Spinal cord (tissue), 10 donors: ENCODE measurements around the gene DHX57. TPM values are rescaled to one million over a fixed set of nuclear protein-coding genes. Genes with fewer than 3 reads are reported as not detected.
"Not testable (repeated sequence)": the region's sequence is repeated elsewhere in the genome, so short reads cannot be mapped to it uniquely, and the experiment has no call there.

Source experiments
- DNase-seq, 6 donors: peaks; one replicate each; pipeline versions ENCODE4 v3.0.0 to v3.0.0-alpha.2; 2013 to 2015; ENCODE audit warnings: low spot score in 6 of 6, low read depth in 4 of 6
- H3K27ac ChIP-seq: one replicate; pipeline ENCODE4 v1.5.1; 2013; ENCODE audit warnings: low read depth, low read length, control low read depth
- H3K27me3 ChIP-seq: one replicate; pipeline ENCODE4 v1.6.1; 2013; ENCODE audit warnings: low read length; ENCODE audit not compliant: control insufficient read depth, insufficient read depth
- H3K36me3 ChIP-seq: one replicate; pipeline ENCODE4 v1.6.1; 2013; ENCODE audit warnings: low read length; ENCODE audit not compliant: control insufficient read depth, insufficient read depth
- H3K4me1 ChIP-seq: one replicate; pipeline ENCODE4 v1.6.1; 2013; ENCODE audit warnings: low read length; ENCODE audit not compliant: control insufficient read depth, insufficient read depth
- H3K4me3 ChIP-seq: one replicate; pipeline ENCODE4 v1.5.1; 2013; ENCODE audit warnings: low read depth, low read length, control low read depth
- H3K9me3 ChIP-seq: one replicate; pipeline ENCODE4 v1.6.1; 2013; ENCODE audit warnings: low read length; ENCODE audit not compliant: control insufficient read depth, insufficient read depth
- WGBS: methylation state at CpG from one replicate; pipeline ENCODE4 v1.1.5; 2013; ENCODE audit warnings: missing lambda C conversion rate; ENCODE audit not compliant: insufficient coverage; 5-methylcytosine and 5-hydroxymethylcytosine counted together
- polyA plus RNA-seq, 2 donors: library from polyadenylated mRNA; unstranded; fragments of 120-200 nt; gene quantifications; one replicate each; pipeline ENCODE4 v1.2.1, GENCODE V29; 2013; ENCODE audit not compliant: insufficient read length in 2 of 2
- total RNA-seq, 2 donors: library from RNA; depleted of rRNA in 1 of 2; stranded (reverse); fragments of 120-200 nt in 1 of 2; fragments of >200 nt in 1 of 2; gene quantifications; one replicate each; pipeline versions ENCODE4 v1.2.3 to v1.2.4, GENCODE V29; 2013 to 2014
- donor health status: healthy.

Gene DHX57
- total and polyA plus RNA-seq, 4 donors, result 31.8 to 40.8 (median 38.0) TPM

- no peaks in the 10 kb centered on the region for H3K27me3 ChIP-seq
- no peak overlapping the region for H3K27ac ChIP-seq
These were observed 45.1 kb downstream of the DHX57 start for GRCh38 chr2:38830526-38831159.

DNA sequence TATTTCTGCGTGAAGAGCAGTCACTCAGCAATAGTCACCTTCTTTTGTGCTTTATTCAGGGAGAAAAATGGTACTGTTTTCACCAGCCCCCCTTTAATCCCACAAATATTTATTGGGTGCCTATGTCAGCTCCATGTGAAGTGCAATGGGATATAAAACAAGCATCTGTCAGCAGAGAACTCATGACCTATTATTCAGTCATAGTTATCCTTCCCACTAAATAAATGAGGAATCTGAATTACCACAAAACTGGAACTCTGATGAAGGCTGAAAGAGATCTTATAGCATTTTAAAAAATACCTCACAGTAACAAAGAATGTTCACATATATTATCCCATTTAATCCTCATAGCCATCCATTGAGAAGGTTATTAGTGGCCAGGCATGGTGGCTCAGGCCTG lies 45.8 kb downstream of the DHX57 start:
- Histone ChIP-seq H3K9me3 (no peaks in the 10 kb centered on the region), H3K27ac (no peak overlapping the region), H3K36me3 (peaks cover 40% of the 10 kb centered on the region), H3K4me3 (no peak overlapping the region), H3K27me3 (no peaks in the 10 kb centered on the region), H3K4me1 (no peaks in the 10 kb centered on the region)
- DNase-seq, result no peak
- WGBS, result no CpG with 5 or more reads among the region's 1 CpG

More at GRCh38 chr2:38830526-38831159, 45.1 kb downstream of the DHX57 start:
- no peaks in the 10 kb centered on the region for H3K9me3 ChIP-seq
- WGBS, result 90% methylated on average over 3 of the region's 6 CpGs
- DNase-seq, result no peak
- no peak overlapping the region for H3K4me3 ChIP-seq
- H3K4me1 ChIP-seq, result no peaks in the 10 kb centered on the region
- H3K36me3 ChIP-seq, result peaks cover 35% of the 10 kb centered on the region

DNA sequence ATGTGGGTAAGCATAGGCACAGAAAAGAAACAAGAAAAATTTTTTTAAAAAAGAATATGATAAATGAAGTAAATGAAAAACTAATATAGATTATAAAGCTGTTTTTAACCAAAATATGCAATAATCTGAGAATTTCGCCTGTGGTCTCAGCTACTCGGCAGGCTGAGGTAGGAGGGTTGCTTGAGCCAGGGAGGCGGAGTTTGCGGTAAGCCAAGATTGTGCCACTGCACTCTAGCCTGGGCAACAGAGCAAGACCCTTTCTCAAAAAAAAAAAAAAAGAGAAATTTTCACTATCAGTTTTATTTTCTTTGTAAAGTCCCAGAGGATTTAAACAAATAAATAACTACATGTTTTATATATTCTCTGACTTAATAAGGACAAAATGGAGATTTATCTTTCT lies 47.3 kb downstream of the DHX57 start:
- H3K36me3 ChIP-seq, result peaks cover 47% of the 10 kb centered on the region
- WGBS, result 90% methylated on average over 2 of the region's 4 CpGs
- H3K4me3 ChIP-seq, result no peak overlapping the region
- H3K9me3 ChIP-seq, result no peaks in the 10 kb centered on the region
- no peaks in the 10 kb centered on the region for H3K27me3 ChIP-seq
- H3K4me1 ChIP-seq, result no peaks in the 10 kb centered on the region
- no peak overlapping the region for H3K27ac ChIP-seq
- DNase-seq, result no peak

GRCh38 chr2:38827539-38828145 lies 48.1 kb downstream of the DHX57 start:
- H3K27ac ChIP-seq, DNase-seq, H3K9me3 ChIP-seq, H3K4me3 ChIP-seq, H3K27me3 ChIP-seq, H3K4me1 ChIP-seq: not testable (repeated sequence)
- peaks cover 43% of the 10 kb centered on the region for H3K36me3 ChIP-seq
- WGBS, result 60% methylated on average over 1 of the region's 10 CpGs

- WGBS, result 100% methylated on average over 1 of the region's 2 CpGs
- DNase-seq, result no peak
- Histone ChIP-seq H3K27ac (no peak overlapping the region), H3K9me3 (no peaks in the 10 kb centered on the region), H3K27me3 (no peaks in the 10 kb centered on the region), H3K4me1 (no peaks in the 10 kb centered on the region), H3K36me3 (peaks cover 47% of the 10 kb centered on the region), H3K4me3 (no peak overlapping the region)
These were observed 49.8 kb downstream of the DHX57 start for GRCh38 chr2:38825956-38826355.

GRCh38 chr2:38824906-38825305 lies 50.8 kb downstream of the DHX57 start:
- Histone ChIP-seq H3K27ac (no peak overlapping the region), H3K27me3 (no peaks in the 10 kb centered on the region), H3K4me1 (no peaks in the 10 kb centered on the region), H3K36me3 (peaks cover 47% of the 10 kb centered on the region), H3K9me3 (no peaks in the 10 kb centered on the region), H3K4me3 (no peak overlapping the region)
- WGBS, result no CpG with 5 or more reads among the region's 2 CpGs
- DNase-seq, result no peak

DNA sequence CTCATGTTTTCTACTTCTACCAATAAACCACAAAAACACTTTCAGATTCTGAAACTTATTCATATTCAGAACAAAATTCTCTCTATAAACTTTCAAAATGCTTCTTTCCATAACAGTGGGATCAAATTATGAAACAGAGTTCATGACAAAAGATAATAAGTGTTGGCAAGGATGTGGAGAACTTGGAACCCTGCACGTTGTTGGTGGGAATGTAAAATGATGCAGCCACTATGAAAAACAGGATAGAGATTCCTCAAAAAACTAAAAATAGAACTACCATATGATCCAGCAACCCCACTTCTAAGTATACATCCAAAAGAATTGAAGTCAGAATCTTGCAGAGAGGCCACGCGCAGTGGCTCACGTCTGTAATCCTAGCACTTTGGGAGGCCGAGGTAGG lies 52.3 kb downstream of the DHX57 start:
- H3K27ac ChIP-seq, result no peak overlapping the region
- H3K9me3 ChIP-seq, result no peaks in the 10 kb centered on the region
- no peaks in the 10 kb centered on the region for H3K27me3 ChIP-seq
- H3K4me1 ChIP-seq, result no peaks in the 10 kb centered on the region
- no peak overlapping the region for H3K4me3 ChIP-seq
- no CpG with 5 or more reads among the region's 5 CpGs for WGBS
- H3K36me3 ChIP-seq, result peaks cover 43% of the 10 kb centered on the region
- peak in 1 of 6 donors; percentile 3 for DNase-seq

- WGBS, result 0% methylated on average over 1 of the region's 6 CpGs
- no peaks in the 10 kb centered on the region for H3K9me3 ChIP-seq
- H3K27me3 ChIP-seq, result no peaks in the 10 kb centered on the region
- no peak overlapping the region for H3K4me3 ChIP-seq
- DNase-seq, result peak in 1 of 6 donors; percentile 1
- H3K27ac ChIP-seq, result no peak overlapping the region
- H3K4me1 ChIP-seq, result no peaks in the 10 kb centered on the region
- peaks cover 52% of the 10 kb centered on the region for H3K36me3 ChIP-seq
These were observed 57.2 kb downstream of the DHX57 start for GRCh38 chr2:38818565-38818964.

- no peak overlapping the region for H3K27ac ChIP-seq
- no peak for DNase-seq
- WGBS, result 96% methylated on average over 4 of the region's 4 CpGs
- no peak overlapping the region for H3K4me3 ChIP-seq
- H3K27me3 ChIP-seq, result no peaks in the 10 kb centered on the region
- H3K4me1 ChIP-seq, result no peaks in the 10 kb centered on the region
- H3K36me3 ChIP-seq, result peaks cover 57% of the 10 kb centered on the region
- no peaks in the 10 kb centered on the region for H3K9me3 ChIP-seq
These were observed 59.8 kb downstream of the DHX57 start for GRCh38 chr2:38815936-38816335.

DNA sequence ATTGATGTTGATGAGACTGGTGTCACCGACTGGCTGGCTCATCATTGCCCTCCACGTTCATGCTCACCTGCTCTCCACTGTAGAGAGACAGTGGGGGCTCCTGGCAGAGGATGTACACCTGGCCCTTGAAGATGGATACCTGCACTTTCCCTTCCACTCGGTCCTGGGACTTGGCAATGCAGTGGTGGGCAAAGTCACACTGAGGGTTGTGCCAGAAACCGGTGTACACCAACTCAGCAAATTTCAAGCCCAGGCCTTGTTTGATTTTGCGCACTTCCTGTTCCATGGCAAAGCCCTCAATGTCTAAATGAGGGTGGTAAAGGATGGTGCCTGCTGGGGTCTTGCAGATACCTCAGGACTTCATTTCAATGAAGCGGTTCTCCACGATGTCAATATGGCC lies 65.2 kb downstream of the DHX57 start:
- Histone ChIP-seq H3K36me3 (peaks cover 53% of the 10 kb centered on the region), H3K4me1 (no peaks in the 10 kb centered on the region), H3K9me3 (no peaks in the 10 kb centered on the region), H3K27me3 (no peaks in the 10 kb centered on the region), H3K27ac (no peak overlapping the region), H3K4me3 (no peak overlapping the region)
- WGBS, result 94% methylated on average over 4 of the region's 7 CpGs
- DNase-seq, result no peak
